Measurements from ENCODE around the gene TOX2.

The TOX2 gene

DNA sequence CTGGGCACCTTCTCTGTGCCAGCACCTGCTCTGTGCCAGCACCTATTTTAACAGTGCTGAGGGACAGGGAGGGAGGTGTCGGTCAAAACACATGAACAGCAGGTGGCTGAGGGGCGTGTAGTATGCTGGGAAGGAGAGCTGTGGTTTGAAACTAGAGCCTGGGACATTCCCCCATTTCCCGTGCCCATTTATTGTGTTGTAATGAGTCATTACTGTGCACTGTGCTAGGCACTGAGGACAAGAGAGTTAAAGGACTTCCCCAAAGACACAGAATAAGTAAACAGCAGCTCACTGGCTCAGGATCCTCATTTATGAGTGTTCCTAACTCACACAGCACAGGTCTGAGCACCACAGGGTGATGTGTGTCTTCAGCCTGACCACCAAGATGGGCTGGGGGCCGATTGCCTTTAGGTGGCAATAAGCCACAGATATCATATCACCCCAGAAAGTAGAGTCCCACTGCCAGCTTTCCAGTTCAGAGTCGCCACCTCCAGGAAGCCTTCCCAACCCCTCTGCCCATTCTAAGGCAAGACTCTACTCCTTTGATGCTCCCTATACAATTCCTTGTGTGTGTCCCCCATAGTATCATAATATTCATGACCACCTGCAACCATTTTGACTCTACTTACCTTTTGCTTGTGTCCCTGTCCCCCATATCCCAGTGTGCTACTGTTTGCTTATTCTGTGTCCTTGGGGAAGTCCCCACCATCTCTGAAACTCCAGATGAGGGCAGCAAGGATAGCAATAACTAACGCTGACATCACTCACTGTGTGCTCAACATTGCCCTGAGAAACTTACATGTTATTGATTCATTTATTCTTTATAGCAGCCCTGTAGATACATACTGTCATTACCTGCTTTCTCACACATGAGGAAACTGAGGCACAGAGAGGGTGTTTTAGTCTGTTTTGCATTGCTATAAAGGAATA, 87.3 kb downstream of the TOX2 start:
- no peak for DNase-seq (ENCODE audit: low spot score)

DNA sequence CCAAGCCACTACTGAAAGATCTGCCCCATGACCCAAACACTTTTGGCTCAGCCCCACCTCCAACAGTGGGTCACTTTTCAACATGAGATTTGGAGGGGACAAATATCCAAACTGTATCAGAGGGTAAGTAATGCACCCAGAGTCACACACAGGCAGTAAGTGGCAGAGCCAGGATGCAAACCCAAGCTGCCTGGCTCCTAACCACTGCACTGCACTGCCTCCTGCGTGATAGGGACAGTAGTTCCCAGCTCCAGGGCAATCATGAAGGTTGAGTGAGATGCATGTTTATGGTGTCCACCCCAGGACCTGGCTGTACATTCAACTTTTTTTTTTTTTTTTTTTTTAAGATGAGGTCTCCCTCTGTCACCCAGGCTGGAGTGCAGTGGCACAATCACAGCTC, 88.2 kb downstream of the TOX2 start:
- no peak for DNase-seq (ENCODE audit: low spot score)

DNA sequence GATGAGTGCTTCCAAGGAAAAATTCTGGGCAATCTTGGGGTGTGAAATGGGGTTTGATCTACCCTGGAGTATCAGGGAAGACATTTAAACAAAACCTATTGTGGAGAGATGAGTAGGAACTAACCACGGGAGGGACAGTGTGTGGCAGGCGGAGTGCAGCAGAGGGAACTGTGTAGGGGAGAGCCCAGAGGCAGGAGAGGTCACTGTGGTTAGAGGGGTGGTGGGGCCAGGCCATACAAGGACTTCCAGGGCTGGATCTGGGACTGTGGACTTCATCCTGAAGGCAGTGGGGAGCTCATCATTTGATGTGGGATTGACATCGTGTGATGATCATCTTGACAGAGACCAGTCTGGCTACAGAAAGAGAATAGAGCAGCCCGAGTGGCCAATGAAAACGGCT, 89.0 kb downstream of the TOX2 start:
- no peak for DNase-seq (ENCODE audit: low spot score)

DNA sequence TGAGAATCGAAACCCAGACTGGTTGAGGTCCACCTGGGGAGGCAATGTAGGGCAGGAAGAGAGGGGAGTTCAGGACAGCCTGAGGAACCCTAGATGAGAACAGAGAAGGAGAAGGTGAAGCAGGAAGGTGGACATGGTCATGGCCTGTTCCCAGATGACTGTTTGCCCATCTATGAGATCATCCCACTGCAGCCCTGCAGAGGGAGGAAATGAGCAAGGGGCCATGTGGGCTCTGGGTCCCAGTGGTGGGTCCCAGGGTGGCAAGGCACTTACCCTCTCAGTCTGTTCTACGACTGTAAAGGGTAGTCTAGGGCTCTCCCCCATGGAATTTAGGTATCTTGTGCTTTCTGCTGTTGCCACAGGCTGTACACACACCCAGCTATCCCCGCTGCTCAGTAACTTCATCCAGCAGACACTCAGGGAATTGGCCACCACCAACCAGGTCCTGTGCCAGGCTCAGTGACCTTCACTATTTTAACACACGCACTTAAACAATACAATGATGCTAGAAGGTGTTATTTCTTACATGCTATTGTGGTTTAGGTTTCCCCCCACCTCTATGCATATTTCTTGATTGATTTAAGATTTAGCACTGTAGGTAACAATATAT, 89.8 kb downstream of the TOX2 start:
- DNase-seq (ENCODE audit: low spot score) = no peak

DNA sequence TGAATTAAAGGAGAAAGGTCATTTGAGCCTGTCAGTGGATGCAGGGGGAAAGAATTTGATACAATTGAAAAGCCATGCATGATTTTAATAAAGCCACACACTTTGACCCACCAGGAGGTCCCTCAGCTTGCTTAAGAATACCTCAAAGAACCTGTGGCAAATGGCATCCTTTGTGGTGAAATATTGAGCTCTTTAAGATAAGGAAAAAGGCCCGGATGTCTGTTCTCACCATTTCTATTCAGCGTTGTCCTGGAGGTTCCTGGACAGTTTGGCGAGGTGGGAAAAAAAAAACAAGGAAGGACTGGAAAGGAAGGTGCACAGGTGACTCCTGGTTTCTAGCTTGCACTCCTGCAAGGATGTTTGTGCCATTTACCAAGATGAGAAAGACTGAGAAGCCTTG, 91.0 kb downstream of the TOX2 start:
- no peak for DNase-seq (ENCODE audit: low spot score)

DNA sequence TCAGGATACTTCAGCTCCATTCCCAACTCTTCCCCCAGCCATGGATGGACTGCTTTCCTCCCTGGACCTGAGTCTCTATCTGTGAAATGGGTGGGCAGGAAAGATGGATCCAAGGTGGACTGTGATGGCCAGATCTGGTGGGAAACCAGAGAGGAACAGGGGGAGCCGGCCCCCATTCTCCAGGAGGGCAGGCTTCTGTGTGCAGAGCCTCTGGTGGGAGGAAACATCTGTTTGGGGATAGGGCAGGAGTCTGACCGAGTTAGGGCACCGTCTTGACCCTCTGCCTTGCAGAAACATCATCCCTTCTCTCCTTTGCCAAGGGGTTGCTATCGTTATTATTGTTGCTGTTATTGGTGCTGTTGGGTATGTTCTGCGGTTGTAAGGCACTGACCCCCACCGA, 91.5 kb downstream of the TOX2 start:
- DNase-seq (ENCODE audit: low spot score) = no peak

DNA sequence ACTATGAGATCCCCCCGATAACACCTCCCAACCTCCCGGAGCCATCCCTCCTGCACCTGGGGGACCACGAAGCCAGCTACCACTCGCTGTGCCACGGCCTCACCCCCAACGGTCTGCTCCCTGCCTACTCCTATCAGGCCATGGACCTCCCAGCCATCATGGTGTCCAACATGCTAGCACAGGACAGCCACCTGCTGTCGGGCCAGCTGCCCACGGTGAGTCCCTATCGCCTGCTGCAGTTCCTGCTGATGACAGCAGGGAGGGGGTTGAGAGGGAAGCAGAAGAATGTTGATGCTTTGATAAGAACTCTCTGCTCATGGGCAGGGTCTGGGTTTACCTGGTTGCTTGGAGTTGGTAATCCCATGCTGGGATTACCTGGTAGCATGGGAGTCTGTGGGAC, 91.9 kb downstream of the TOX2 start:
- DNase-seq (ENCODE audit: low spot score) = no peak

DNA sequence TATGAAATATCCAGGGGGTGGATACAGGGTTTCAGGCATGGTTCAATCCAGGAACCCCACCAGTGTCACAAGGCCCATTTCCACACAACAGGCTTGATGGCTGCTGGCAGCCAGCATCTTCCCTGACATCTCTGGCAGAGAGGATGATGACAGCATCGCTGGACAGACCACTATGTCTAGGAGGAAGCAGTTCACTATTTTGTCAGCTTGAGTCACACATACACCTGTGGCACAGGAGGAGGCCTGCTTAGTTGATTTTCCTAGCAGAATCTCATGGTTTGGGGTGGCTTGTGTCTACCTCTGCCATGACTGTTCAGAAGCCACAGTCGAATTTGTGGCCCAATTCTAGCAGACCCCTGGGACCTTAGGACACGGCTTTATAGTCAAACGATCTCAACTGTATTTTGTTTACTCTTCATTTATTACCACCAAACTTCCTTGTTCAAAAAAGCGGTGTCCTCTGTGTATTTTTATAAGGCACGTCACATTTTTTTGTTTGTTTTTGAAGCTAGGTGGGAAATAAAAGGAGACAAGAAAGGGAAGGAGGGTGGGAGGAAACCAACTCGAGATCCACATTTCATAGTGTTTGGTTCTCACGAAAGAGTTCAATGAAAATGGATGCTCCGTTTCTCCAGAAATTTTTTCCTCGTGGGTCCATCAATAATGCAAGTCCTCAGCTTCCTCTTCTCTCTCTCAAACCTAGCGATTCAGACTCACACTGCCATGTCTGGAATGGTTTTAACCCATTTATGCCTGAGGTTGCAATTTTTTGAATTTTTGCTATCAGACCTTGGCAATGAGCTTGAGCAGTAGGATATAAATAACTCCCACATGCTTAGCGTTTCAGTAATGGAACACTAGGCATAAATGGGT, 94.4 kb downstream of the TOX2 start:
- no peak for DNase-seq (ENCODE audit: low spot score)

DNA sequence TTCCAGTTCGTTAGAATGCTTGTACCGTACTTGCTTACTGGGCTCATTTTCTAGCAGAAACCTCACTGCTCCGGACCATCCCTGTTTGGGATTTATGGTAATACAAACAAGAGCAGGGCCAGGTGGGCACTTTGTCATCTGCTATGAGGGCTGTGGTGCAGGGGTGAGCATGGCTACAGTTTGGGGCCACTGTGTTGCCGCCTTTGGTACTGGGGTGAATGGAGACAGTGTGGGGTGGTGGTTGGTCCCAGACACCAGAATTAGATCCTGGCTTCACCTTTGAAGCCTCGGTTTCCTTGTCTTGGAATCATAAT, 95.0 kb downstream of the TOX2 start:
- no peak for DNase-seq (ENCODE audit: low spot score)

DNA sequence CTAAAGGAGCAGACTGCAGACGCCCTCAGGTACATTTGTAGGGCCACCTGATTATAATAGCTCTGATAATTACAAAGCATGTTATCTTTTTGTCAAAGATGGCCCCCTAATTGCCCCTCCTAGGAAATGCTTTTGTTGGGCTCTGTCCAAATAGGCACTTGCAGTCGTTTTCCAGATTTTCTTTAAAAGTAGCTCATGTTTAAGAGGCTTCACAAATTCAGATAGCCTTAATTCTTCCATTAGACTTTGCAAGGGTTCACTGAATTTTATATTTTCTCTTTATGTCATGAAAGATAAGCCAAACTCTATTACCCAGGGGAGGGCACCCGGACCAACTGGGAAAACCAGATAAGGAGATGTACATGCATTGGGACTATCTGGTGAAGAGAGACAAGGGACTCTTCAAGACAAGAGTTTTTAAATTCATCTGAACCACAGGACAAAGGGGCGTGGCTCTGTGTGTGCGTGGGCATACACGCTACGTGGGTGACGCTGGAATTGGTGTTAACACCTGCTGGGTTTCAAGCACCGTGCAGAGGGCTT, 95.6 kb downstream of the TOX2 start:
- DNase-seq (ENCODE audit: low spot score) = no peak

DNA sequence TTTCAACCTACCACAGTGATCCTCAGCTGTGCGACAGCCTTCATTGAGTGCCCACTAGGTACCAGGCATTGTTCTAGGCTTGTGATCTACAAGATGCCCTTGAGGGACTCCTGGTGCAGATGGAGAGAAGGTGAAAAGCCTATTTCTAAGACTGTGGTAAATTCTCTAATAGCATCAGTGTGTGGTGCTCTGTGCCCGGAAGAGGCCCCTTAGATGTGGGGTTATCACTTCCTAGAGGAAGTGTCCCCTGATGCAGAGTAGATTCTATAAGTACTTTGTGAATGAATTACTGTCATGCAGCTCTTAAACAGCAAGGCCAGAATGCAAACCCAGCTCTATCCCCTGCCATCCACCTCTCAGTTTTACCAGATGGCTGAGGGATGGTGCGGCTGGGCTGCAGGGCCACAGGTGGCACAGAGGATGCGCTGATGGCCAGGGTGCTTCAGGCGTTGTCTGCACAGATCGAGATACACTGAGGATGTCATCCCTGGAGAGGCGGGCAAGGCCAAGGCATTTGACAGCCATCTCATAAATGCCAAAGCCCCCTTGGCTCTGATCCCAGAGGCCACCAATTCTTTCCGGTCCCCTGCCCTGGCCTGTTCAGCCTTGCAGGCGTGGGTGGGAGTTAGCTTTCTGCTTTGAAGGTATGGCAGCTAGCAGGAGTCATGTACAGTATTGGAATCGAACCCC, 96.7 kb downstream of the TOX2 start:
- DNase-seq (ENCODE audit: low spot score) = no peak

DNA sequence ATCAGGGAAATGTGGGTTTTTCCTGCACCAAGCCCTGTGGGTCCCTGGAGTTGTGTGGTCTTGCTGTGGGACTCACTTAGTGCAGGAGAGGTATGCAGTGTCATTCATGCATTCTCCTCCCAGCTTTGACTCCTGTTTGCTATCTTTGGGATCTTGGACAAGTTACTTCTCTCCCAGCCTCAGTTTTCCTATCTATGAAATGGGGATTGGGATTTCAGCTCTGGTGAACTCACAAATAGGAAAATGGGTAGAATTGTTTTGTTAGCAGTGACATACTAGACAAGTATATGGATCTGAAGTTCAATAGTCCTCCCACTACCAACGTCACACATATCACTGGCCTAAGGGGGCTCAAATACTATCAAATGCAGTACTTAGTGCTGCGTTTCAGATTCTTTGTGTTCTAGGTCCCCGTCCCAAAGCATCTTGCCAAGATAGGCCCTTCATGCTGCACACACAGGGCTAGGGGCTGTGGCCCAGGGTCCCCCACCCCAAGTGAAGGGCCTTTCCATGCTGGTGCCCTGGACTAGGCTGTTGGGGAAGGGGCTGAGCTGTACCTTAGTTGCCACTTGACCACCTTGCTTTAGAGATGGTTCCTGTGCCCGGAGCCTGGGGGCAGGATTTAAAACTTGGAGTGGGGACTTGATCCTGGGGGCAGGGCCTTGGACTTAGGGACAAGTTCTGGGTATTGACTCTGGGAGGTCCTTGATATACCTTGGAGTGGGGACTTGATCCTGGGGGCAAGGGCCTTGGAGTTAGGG, 98.0 kb downstream of the TOX2 start:
- no peak for DNase-seq (ENCODE audit: low spot score)

DNA sequence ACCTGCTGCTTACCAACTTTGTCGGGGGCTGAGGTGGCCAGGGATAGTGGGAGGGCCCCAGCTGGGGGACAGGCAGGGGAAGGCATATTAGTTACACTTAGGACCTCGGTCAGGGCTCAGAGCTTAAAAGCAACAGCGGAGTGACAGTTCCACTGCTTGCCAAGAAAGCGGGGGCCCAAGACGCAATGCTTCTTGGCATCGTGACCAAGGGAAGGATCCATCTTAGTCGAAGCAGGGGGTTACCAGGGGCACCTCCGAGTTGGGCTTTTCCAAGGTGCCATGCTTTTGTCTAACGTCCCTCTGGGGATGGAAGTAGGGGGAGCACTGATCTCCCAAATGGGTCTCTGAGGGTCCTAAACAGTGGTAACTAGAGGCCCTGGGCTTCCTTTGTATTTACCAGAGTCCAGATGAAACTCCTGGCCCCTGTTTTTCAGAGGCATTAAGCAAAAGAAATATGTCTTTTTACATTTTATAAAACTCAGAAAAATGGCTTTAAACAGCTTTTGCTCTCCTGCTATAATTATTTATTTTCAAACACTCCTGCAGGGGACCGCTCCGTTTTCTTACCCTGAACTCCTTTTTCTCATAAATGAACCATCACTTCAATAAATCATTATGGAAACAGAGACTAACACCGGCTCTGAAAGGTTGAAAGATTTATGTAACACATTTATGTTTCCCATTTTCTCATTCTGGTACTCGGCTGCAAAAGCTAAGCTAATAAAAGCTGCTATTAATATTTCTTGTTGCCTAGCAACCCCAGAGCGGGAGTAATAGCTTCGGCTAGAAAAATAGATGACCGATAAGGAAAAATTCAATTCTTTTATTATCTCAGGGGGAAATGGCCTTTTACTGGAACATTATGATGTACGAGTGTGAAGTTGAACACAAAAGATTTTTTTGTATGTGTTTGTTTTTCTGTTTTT, 100.4 kb downstream of the TOX2 start:
- DNase-seq (ENCODE audit: low spot score) = no peak

DNA sequence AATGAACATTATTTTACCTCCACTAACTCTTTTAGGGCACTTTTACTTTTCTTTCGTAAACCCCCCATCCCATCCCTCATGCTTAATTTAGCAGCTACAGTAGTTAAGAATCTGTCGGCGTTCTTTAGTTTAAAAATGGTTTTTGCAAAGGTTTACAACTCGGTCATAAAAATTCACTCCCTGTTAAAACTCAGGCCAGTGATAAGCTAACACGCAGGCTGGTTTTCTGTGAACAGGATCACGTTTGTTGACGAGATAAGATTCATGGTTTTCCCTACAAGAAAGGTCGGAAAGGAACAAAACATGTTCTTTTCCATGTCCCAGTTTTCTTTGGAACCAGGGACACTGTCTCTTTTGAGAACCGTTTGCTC, 101.1 kb downstream of the TOX2 start:
- no peak for DNase-seq (ENCODE audit: low spot score)

DNA sequence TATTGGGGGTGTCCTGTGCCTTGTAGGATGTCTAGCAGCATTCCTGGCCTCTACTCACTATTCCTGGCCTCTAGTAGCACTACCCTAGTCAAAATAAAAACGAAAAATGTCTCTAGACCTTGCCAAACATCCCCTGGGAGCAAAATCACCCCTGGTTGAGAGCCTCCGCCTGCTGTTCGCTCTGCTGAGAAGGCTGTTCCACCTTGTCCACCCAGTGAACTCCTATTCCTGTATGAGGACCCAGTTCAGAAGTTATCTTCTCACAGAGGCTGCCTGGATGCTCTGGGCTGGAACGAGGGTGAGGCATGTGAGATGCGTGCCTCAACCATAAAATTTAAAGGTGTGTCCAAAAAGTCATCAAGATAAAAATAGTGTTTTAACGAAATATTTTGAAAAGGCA, 101.9 kb downstream of the TOX2 start:
- DNase-seq (ENCODE audit: low spot score) = no peak

DNA sequence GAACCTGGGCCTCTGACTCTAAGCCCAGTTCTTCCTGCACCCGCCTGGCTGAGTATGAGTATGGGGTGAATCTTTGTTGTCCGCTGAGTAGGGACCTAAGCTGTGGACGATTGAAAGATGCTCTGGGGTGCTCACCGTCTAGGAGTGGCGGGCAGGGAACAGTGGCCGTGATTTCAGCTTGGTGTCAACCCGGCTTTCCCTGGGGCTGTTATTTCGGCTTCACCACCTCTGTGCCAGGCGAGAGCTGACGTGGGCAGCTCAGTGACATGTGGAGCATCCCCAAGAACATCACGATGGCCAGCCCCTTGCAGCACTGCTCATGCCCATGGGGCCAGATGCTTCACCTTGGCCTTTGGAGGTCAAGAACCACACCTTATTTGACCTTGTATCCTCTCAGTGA, 102.6 kb downstream of the TOX2 start:
- no peak for DNase-seq (ENCODE audit: low spot score)

DNA sequence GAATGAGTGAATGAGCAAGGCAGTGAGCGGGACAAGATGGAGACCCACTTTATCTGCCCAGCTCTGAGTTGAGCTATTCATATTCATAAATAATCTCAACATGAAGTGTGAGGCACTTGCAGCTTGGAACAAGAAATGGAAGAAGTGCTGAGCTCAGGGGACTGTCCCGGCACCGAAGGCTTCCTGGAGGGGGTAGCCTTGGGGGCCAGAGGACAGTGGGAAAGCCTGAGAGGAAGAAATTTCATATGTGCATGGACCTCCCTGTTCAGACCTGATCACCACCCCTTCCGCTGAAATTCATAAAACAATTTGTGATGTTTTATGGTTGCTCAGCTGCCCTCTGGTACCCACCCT, 103.2 kb downstream of the TOX2 start:
- DNase-seq (ENCODE audit: low spot score) = no peak

DNA sequence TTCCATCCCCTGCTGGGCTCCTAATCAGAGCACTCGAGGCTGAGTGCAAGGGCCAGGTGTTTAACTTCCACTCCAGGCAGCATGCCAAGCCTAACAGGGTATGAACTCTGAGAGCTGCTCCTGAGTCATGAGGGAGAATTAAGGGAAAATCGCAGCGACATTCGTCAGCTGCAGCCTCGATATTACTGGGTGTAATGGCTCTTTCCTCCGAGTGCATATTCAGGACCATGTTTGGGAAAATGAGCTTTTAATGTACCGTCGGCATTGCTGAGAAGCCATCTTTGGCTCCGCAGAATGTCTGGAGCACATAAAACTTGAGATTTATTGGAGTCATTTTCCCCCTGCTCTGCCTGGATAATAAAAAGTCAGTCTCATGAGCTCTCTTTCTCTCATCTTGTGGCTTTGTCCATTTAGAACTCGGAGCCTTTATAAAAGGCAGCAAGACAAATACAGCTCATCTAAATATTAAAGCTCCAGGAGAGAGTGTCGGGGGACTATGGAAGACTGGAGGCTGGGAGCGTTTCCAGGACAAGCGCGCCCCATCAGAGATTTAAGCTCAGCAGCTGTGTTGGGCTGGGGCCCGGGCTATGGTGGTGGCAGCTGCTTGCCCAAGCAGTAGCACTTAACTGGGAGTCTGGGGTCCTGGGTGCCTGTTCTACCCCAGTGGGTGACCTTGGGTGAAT, 103.7 kb downstream of the TOX2 start:
- peak; percentile 67 for DNase-seq (ENCODE audit: low spot score)

DNA sequence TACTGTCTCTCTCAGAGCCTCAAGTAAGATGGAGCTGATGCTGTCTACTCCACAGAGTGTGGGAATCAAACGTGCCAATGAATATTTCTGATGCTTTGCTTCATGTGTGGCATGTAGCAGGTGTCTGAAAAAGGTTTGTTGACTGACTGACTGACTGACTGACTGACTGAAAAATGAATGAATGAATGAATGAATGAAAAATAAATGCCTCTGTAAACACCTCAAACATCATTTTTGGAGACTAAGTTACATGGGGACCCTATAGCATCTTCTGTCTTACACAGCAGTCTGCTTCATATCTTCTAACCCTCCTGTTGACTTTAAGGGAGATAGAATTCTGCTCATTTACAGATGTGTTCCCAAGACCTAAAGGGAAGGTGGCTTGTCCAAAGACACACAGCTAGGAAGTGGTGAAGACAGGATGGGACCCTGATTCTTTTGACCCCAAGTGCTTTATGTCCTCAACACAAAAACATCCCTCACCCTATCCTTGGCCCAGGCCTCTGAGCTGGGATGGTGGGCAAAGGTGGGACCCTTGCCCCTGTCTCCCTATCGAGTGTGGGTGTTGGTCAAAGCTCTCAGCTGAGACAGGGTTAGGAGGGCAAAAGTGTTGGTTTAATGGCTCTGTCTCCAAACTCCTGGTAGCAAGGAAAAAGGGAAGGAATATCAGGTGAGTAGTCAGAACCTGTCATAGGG, 104.4 kb downstream of the TOX2 start:
- DNase-seq (ENCODE audit: low spot score) = no peak

Data from cerebellar cortex (tissue), 1 donor.